ENCODE data around the gene JAKMIP3. TPM values are rescaled to one million over a fixed set of nuclear protein-coding genes. Genes with fewer than 3 reads are reported as not detected.

Gene JAKMIP3
- total RNA-seq, 6 experiments from 2014 or later, result 0.06 to 0.22 (median 0.18) TPM

GRCh38 chr10:132037676-132037975, 28.1 kb upstream of the JAKMIP3 start:
- Histone ChIP-seq H3K4me3 (no peak overlapping the region), H3K9me3 (no peaks in the 10 kb centered on the region), H3K4me1 (peaks cover 0 to 5% (median 0%) of the 10 kb centered on the region in 4 donors), H3K27me3 (peaks cover 0 to 9% of the 10 kb centered on the region in 2 donors), H3K27ac (no peak overlapping the region), H3K36me3 (no peaks in the 10 kb centered on the region)
- intact Hi-C loops (cut with DNase I), result no loop called here
- no peak for DNase-seq
- WGBS (ENCODE audit: insufficient coverage, low coverage, low lambda C conversion rate, missing lambda C conversion rate), result 20% methylated on average over 1 of the region's 10 CpGs
- no peak for ATAC-seq
- TF ChIP-seq CTCF (IDR thresholded peaks at IDR 0.05), result no peak
- TF ChIP-seq POLR2A (IDR thresholded peaks at IDR 0.05), result no peak

GRCh38 chr10:132039371-132039770, 26.4 kb upstream of the JAKMIP3 start:
- Histone ChIP-seq H3K36me3 (no peaks in the 10 kb centered on the region), H3K4me3 (no peak overlapping the region), H3K27ac (no peak overlapping the region), H3K27me3 (peaks cover 0 to 9% of the 10 kb centered on the region in 2 donors), H3K9me3 (no peaks in the 10 kb centered on the region), H3K4me1 (peaks cover 0 to 5% (median 0%) of the 10 kb centered on the region in 4 donors)
- no peak for DNase-seq
- no peak for ATAC-seq
- no peak for TF ChIP-seq CTCF (IDR thresholded peaks at IDR 0.05)
- TF ChIP-seq POLR2A (IDR thresholded peaks at IDR 0.05), result no peak
- 41% methylated on average over 2 of the region's 8 CpGs for WGBS (ENCODE audit: insufficient coverage, low coverage, low lambda C conversion rate, missing lambda C conversion rate)
- intact Hi-C loops (cut with DNase I), result no loop called here

GRCh38 chr10:132040046-132040445, 25.7 kb upstream of the JAKMIP3 start:
- TF ChIP-seq POLR2A (IDR thresholded peaks at IDR 0.05) (no peak), CTCF (IDR thresholded peaks at IDR 0.05) (no peak)
- intact Hi-C loops (cut with DNase I), result no loop called here
- Histone ChIP-seq H3K4me3 (no peak overlapping the region), H3K36me3 (no peaks in the 10 kb centered on the region), H3K27ac (no peak overlapping the region), H3K27me3 (peaks cover 0 to 9% of the 10 kb centered on the region in 2 donors), H3K4me1 (peaks cover 0 to 5% (median 0%) of the 10 kb centered on the region in 4 donors), H3K9me3 (no peaks in the 10 kb centered on the region)
- WGBS (ENCODE audit: insufficient coverage, low coverage, low lambda C conversion rate, missing lambda C conversion rate), result 100% methylated on average over 2 of the region's 9 CpGs
- no peak for ATAC-seq
- DNase-seq, result no peak

GRCh38 chr10:132041340-132041739, 24.4 kb upstream of the JAKMIP3 start:
- H3K4me1 ChIP-seq, result peaks cover 0 to 5% (median 0%) of the 10 kb centered on the region in 4 donors
- intact Hi-C loops (cut with DNase I), result no loop called here
- H3K9me3 ChIP-seq, result no peaks in the 10 kb centered on the region
- no peak overlapping the region for H3K27ac ChIP-seq
- ATAC-seq (no peak), DNase-seq (no peak)
- H3K27me3 ChIP-seq, result peaks cover 0 to 5% of the 10 kb centered on the region in 2 donors
- no CpG with 5 or more reads among the region's 15 CpGs for WGBS (ENCODE audit: insufficient coverage, low coverage, low lambda C conversion rate, missing lambda C conversion rate)
- H3K36me3 ChIP-seq, result no peaks in the 10 kb centered on the region
- TF ChIP-seq POLR2A (IDR thresholded peaks at IDR 0.05), result no peak
- no peak for TF ChIP-seq CTCF (IDR thresholded peaks at IDR 0.05)
- no peak overlapping the region for H3K4me3 ChIP-seq
